Naive thymus-derived CD8-positive, alpha-beta T cell (primary cell): ENCODE results near the gene MAPRE2. TPM values are rescaled to one million over a fixed set of nuclear protein-coding genes. Genes with fewer than 3 reads are reported as not detected.

Source experiments
- ATAC-seq, 2 donors: fragments of 150-1000 bp; cut with Tn5 transposase in 1 of 2; sonication (Bioruptor Pico), chemical (Tn5 transposase) in 1 of 2; 1 replicate in 1 of 2; 2 replicates in 1 of 2; pipeline ENCODE4 v1.10.0; 2021; ENCODE audit warnings: mild to moderate bottlenecking in 2 of 2, moderate library complexity in 2 of 2
- POLR2A ChIA-PET: fragments of 350-600 bp; sonication (Branson Sonifier 250); formaldehyde crosslinking; loops from one replicate; lab custom pipeline; 2021; ENCODE audit warnings: antibody characterized with exemption; lab: Charles Lee
- DNase-seq, 10 donors: peaks; one replicate each; pipeline versions ENCODE4 v3.0.0 to v3.0.0-alpha.2; 2020 to 2022
- H3K27ac Mint-ChIP-seq, 10 donors: one replicate each; pipeline ENCODE4 v1.8.0; 2020 to 2022; ENCODE audit warnings: mild to moderate bottlenecking in 10 of 10, mixed read lengths in 10 of 10, moderate library complexity in 4 of 10, inconsistent platforms in 1 of 10
- H3K27me3 Mint-ChIP-seq, 5 donors: one replicate each; pipeline ENCODE4 v1.8.0; 2021 to 2022; ENCODE audit warnings: mixed read lengths in 5 of 5
- H3K36me3 Mint-ChIP-seq, 3 donors: one replicate each; pipeline ENCODE4 v1.8.0; 2020 to 2022; ENCODE audit warnings: mixed read lengths in 3 of 3, mild to moderate bottlenecking in 2 of 3, inconsistent platforms in 1 of 3
- H3K4me1 Mint-ChIP-seq, 4 donors: one replicate each; pipeline ENCODE4 v1.8.0; 2021 to 2022; ENCODE audit warnings: mixed read lengths in 4 of 4
- H3K4me3 Mint-ChIP-seq, 10 donors: one replicate each; pipeline ENCODE4 v1.8.0; 2020 to 2022; ENCODE audit warnings: mild to moderate bottlenecking in 10 of 10, mixed read lengths in 10 of 10, moderate library complexity in 6 of 10, inconsistent platforms in 1 of 10
- H3K9me3 Mint-ChIP-seq, 9 donors: one replicate each; pipeline ENCODE4 v1.8.0; 2020 to 2022; ENCODE audit warnings: mixed read lengths in 9 of 9, mild to moderate bottlenecking in 3 of 9, inconsistent platforms in 1 of 9, moderate library complexity in 1 of 9
- polyA plus RNA-seq, 3 donors: library from polyadenylated mRNA; unstranded; fragments of 300-500 nt; fragmentation: Illumina TruSeq; gene quantifications; one replicate each; pipeline ENCODE4 v1.2.3, GENCODE V29; 2021
- total RNA-seq, 8 experiments: library from RNA in 2 of 8; stranded (reverse) in 2 of 8; gene quantifications; one replicate each; pipeline ENCODE4 v1.2.3 and lab custom pipeline; 2021 to 2026

MAPRE2 gene
- total and polyA plus RNA-seq, 5 experiments from 2014 or later, result 56.8 to 96.3 (median 86.2) TPM

GRCh38 chr18:35117951-35118411, 76.8 kb downstream of the MAPRE2 start:
- Mint-ChIP-seq H3K4me3 (no peak overlapping the region), H3K36me3 (peaks cover 0 to 15% (median 11%) of the 10 kb centered on the region in 3 donors), H3K27ac (peak overlapping the region in 4 of 10 donors; percentile 34 to 46 (median 39)), H3K4me1 (peaks cover 35 to 100% (median 94%) of the 10 kb centered on the region in 4 donors), H3K9me3 (no peaks in the 10 kb centered on the region), H3K27me3 (no peaks in the 10 kb centered on the region)
- DNase-seq, result no peak
- POLR2A ChIA-PET, result no interaction called here
- no peak for ATAC-seq

DNA sequence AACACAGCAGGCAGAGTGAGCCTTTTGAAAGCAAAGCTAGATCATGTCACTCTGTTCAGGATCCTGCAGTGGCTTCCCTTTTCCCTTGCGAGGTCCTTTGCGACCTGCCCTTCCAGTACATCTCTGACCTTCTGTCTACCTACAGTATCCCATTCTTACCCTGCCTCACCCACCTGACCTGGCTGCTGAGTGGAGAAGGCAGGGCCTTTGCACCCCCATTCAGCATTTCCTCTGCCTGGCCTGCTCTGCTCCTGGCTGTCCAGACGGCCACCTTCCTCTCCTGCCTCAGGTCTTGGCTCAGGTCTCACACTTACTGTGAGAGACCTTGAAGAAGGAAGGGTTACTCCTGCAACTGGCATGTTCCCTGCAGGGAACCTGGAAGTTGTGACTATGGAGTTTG, 77.4 kb downstream of the MAPRE2 start:
- peak overlapping the region in 2 of 10 donors; percentile 5 to 16 for H3K4me3 Mint-ChIP-seq

GRCh38 chr18:35121038-35121437, 79.8 kb downstream of the MAPRE2 start:
- peaks cover 0 to 12% (median 10%) of the 10 kb centered on the region in 3 donors for H3K36me3 Mint-ChIP-seq
- H3K4me3 Mint-ChIP-seq, result no peak overlapping the region
- peak overlapping the region in 9 of 10 donors; percentile 12 to 90 (median 75) for H3K27ac Mint-ChIP-seq

More for the DNA sequence above, 77.4 kb downstream of the MAPRE2 start:
- Mint-ChIP-seq H3K27ac (peak overlapping the region in 7 of 10 donors; percentile 7 to 71 (median 47)), H3K9me3 (no peaks in the 10 kb centered on the region), H3K4me1 (peaks cover 38 to 100% (median 94%) of the 10 kb centered on the region in 4 donors), H3K27me3 (no peaks in the 10 kb centered on the region), H3K36me3 (peaks cover 0 to 17% (median 10%) of the 10 kb centered on the region in 3 donors)
- ATAC-seq (no peak), DNase-seq (no peak)
- POLR2A ChIA-PET, result interaction anchor here (1.2 kb wide), 1 partner anchor 18 kb away, joined by 3 read pairs; no protein-coding TSS in a partner anchor

GRCh38 chr18:35121531-35121930, 80.3 kb downstream of the MAPRE2 start:
- H3K27ac Mint-ChIP-seq, result peak overlapping the region; percentile 30 to 90 (median 62)
- POLR2A ChIA-PET, result no interaction called here
- ATAC-seq (no peak), DNase-seq (no peak)
- H3K36me3 Mint-ChIP-seq, result peaks cover 0 to 13% (median 12%) of the 10 kb centered on the region in 3 donors
- H3K9me3 Mint-ChIP-seq, result no peaks in the 10 kb centered on the region
- H3K4me3 Mint-ChIP-seq, result peak overlapping the region in 3 of 10 donors; percentile 8 to 46 (median 29)
- H3K27me3 Mint-ChIP-seq, result no peaks in the 10 kb centered on the region
- H3K4me1 Mint-ChIP-seq, result peaks cover 26 to 78% (median 77%) of the 10 kb centered on the region in 4 donors

More at GRCh38 chr18:35121038-35121437, 79.8 kb downstream of the MAPRE2 start:
- no peak for ATAC-seq
- POLR2A ChIA-PET, result no interaction called here
- DNase-seq, result no peak
- Mint-ChIP-seq H3K27me3 (no peaks in the 10 kb centered on the region), H3K4me1 (peaks cover 29 to 83% (median 82%) of the 10 kb centered on the region in 4 donors), H3K9me3 (no peaks in the 10 kb centered on the region)

DNA sequence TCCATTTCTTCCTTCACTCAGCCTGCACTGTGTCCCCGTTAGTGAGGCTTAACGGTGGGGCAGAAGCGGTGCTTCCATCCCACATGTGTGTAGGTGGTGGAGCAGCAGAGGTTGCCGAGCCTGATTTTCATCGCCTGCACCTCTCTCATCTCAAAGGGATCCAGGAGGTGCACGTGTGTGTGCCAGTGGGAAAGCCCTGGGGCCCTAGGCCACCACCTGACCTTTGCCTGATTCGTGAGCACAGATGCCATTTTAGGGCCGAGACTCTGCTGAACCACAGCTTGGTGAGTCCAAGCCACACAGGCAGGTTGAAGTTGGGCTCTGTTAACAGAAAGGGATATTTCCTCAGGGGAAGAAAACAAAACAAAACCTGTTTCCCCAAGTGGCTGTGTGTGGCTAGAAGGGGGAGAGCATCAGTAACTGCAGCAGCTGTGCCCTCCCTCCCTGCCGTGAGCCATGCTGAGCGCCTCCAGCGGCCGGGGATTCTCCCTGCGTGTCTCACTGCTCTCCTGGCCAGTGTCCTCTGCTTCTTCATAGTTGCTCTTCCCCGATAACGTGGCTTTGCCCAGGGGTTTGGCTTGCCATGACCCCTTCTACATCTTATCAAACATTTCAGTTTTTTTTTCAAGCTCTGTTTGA, 81.5 kb downstream of the MAPRE2 start:
- Mint-ChIP-seq H3K27me3 (no peaks in the 10 kb centered on the region), H3K27ac (peak overlapping the region; percentile 53 to 90 (median 78)), H3K9me3 (no peaks in the 10 kb centered on the region), H3K36me3 (peaks cover 0 to 25% (median 16%) of the 10 kb centered on the region in 3 donors), H3K4me1 (peaks cover 18 to 67% (median 65%) of the 10 kb centered on the region in 4 donors), H3K4me3 (peak overlapping the region; percentile 12 to 68 (median 48))
- DNase-seq (peak in 8 of 10 donors; percentile 14 to 66 (median 34)), ATAC-seq (peak; percentile 64 to 93)
- POLR2A ChIA-PET, result interaction anchor here (1.6 kb wide), 1 partner anchor 82 kb away, joined by 5 read pairs; the partner anchor contains the start of gene MAPRE2

DNA sequence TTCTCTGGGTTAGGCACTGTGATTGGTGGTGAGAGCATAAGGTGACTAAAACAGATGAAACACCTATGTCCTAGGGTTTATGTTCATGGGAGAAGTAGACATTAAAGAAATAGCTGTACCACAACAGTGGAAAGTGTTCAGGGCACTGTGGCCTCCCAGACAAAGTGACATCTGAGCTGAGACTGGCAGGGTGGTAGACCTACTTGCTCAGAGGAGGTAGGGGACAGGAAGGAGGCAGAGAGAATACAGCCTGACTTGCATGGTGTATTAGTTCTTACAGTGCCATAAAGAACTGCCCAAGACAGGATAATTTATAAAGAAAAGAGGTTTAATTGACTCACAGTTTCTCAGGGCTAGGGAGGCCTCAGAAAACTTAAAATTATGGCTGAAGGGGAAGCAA, 82.6 kb downstream of the MAPRE2 start:
- Mint-ChIP-seq H3K27me3 (no peaks in the 10 kb centered on the region), H3K36me3 (peaks cover 0 to 34% (median 21%) of the 10 kb centered on the region in 3 donors), H3K9me3 (no peaks in the 10 kb centered on the region), H3K4me1 (peaks cover 18 to 59% (median 56%) of the 10 kb centered on the region in 4 donors), H3K27ac (peak overlapping the region in 8 of 10 donors; percentile 36 to 87 (median 70)), H3K4me3 (peak overlapping the region in 3 of 10 donors; percentile 1 to 29 (median 6))
- POLR2A ChIA-PET, result interaction anchor here (0.7 to 1.6 kb wide), 2 partner anchors 83 to 94 kb away, joined by 3 to 5 read pairs; partner anchors contain the start of gene MAPRE2
- DNase-seq (no peak), ATAC-seq (no peak)

GRCh38 chr18:35127201-35127600, 86.0 kb downstream of the MAPRE2 start:
- POLR2A ChIA-PET, result interaction anchor here (1.9 kb wide), 1 partner anchor 85 kb away, joined by 5 read pairs; the partner anchor contains the start of gene MAPRE2
- H3K36me3 Mint-ChIP-seq, result peaks cover 0 to 68% (median 25%) of the 10 kb centered on the region in 3 donors
- no peak for ATAC-seq

GRCh38 chr18:35128675-35129074, 87.5 kb downstream of the MAPRE2 start:
- DNase-seq (no peak), ATAC-seq (no peak)
- H3K4me1 Mint-ChIP-seq, result peaks cover 12 to 29% (median 20%) of the 10 kb centered on the region in 4 donors
- POLR2A ChIA-PET, result no interaction called here
- peak overlapping the region in 3 of 10 donors; percentile 52 to 86 (median 70) for H3K27ac Mint-ChIP-seq
- H3K27me3 Mint-ChIP-seq, result no peaks in the 10 kb centered on the region
- no peak overlapping the region for H3K4me3 Mint-ChIP-seq
- peaks cover 0 to 79% (median 21%) of the 10 kb centered on the region in 3 donors for H3K36me3 Mint-ChIP-seq
- H3K9me3 Mint-ChIP-seq, result no peaks in the 10 kb centered on the region

More at GRCh38 chr18:35127201-35127600, 86.0 kb downstream of the MAPRE2 start:
- H3K27me3 Mint-ChIP-seq, result no peaks in the 10 kb centered on the region
- peak overlapping the region in 2 of 10 donors; percentile 19 to 63 for H3K27ac Mint-ChIP-seq
- peaks cover 18 to 39% (median 32%) of the 10 kb centered on the region in 4 donors for H3K4me1 Mint-ChIP-seq
- no peaks in the 10 kb centered on the region for H3K9me3 Mint-ChIP-seq
- DNase-seq, result no peak
- no peak overlapping the region for H3K4me3 Mint-ChIP-seq

DNA sequence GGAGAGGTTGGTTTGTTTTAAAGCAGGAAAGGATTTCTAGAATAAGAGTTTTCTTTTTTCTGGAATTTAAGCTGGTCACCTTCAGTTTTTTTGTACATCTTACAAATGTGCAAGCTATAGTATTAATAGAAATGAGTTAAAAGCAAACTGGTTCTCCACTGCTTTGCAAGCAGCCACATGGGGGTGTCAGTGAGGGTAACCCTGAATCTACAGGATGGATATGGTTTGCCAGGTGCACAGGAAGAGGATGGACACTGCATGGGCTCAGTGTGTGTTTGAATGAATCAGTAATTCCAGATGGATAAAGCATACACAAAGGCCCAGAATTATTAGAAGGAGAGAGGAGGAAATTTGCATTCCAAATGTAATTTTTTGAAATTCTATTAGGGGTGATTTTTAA, 89.0 kb downstream of the MAPRE2 start:
- Mint-ChIP-seq H3K27me3 (no peaks in the 10 kb centered on the region), H3K4me1 (peaks cover 1 to 20% (median 18%) of the 10 kb centered on the region in 4 donors), H3K9me3 (no peaks in the 10 kb centered on the region), H3K4me3 (no peak overlapping the region), H3K36me3 (peaks cover 0 to 89% (median 14%) of the 10 kb centered on the region in 3 donors), H3K27ac (peak overlapping the region in 6 of 10 donors; percentile 35 to 71 (median 48))
- DNase-seq, result no peak
- POLR2A ChIA-PET, result interaction anchor here (0.6 kb wide), 1 partner anchor 389 kb away, joined by 6 read pairs; no protein-coding TSS in a partner anchor
- ATAC-seq, result no peak

DNA sequence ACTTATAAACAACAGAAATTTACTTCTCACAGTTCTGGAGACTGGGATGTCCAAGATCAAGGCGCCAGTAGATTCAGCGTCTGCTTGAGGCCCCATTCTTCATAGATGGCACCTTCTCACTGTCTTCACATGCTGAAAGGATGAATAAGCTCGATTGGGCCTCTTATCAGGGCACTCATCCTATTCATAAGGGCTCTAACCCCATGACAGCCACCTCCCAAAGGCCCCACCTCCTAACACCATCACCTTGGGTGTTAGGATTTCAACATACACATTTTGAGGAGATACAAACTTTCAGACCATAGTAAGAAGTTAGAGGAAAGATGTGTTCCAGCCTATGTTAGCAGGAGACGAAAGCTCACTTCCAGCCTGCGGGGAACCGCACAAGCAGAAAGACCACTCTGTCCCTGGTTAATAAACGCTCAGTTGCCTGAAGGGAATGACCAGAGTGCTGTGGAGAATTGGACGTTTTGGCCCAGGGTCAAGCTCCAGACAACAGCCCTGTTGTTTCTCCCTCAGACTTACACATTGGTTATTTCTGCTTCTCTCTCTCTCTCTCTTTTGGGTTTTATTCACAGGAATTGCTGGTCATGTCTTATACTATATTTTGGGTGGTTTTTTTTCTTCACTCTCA, 90.3 kb downstream of the MAPRE2 start:
- Mint-ChIP-seq H3K27ac (peak overlapping the region in 4 of 10 donors; percentile 23 to 62 (median 34)), H3K4me1 (peaks cover 1 to 22% (median 18%) of the 10 kb centered on the region in 4 donors), H3K4me3 (no peak overlapping the region), H3K36me3 (peaks cover 0 to 96% (median 17%) of the 10 kb centered on the region in 3 donors), H3K27me3 (no peaks in the 10 kb centered on the region), H3K9me3 (no peaks in the 10 kb centered on the region)
- POLR2A ChIA-PET, result interaction anchor here (0.9 kb wide), 1 partner anchor 11 kb away, joined by 3 read pairs; no protein-coding TSS in a partner anchor
- ATAC-seq (no peak), DNase-seq (no peak)

GRCh38 chr18:35132021-35132902, 91.0 kb downstream of the MAPRE2 start:
- POLR2A ChIA-PET, result interaction anchor here (0.9 to 1.0 kb wide), 2 partner anchors 10 to 92 kb away, joined by 3 read pairs; no protein-coding TSS in a partner anchor
- Mint-ChIP-seq H3K27ac (peak overlapping the region in 7 of 10 donors; percentile 28 to 76 (median 51)), H3K36me3 (peaks cover 0 to 94% (median 16%) of the 10 kb centered on the region in 3 donors), H3K27me3 (no peaks in the 10 kb centered on the region), H3K4me3 (no peak overlapping the region), H3K4me1 (peaks cover 1 to 23% (median 18%) of the 10 kb centered on the region in 4 donors), H3K9me3 (no peaks in the 10 kb centered on the region)
- no peak for DNase-seq
- ATAC-seq, result no peak
